GM19467 (cell line): ENCODE results near the gene PXDN.

Experiments used
- ATAC-seq: cut with Tn5 transposase; IDR thresholded peaks from one replicate; pipeline ENCODE4 v1.9.1; 2021; ENCODE audit warnings: mild to moderate bottlenecking, moderate library complexity; ENCODE audit not compliant: unreplicated experiment

The PXDN gene

DNA sequence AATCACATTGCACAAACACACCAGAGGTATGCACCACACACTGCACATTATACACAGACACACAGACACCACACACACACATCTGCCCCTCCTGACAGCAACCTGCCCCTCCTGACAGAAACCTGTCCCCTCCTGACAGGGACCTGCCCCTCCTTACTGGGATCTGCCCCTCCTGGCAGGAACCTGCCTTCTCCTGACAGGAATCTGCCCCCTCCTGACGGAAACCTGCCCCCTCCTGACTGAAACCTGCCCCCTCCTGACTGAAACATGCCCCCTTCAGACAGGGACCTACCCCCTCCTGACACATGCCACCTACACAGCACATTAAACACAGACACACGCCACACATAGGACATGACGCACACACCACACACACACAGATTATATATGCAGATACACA lies 88.9 kb downstream of the PXDN start:
- ATAC-seq = no peak

- ATAC-seq = no peak
Measured at GRCh38 chr2:1654696-1655374, 89.5 kb downstream of the PXDN start.

DNA sequence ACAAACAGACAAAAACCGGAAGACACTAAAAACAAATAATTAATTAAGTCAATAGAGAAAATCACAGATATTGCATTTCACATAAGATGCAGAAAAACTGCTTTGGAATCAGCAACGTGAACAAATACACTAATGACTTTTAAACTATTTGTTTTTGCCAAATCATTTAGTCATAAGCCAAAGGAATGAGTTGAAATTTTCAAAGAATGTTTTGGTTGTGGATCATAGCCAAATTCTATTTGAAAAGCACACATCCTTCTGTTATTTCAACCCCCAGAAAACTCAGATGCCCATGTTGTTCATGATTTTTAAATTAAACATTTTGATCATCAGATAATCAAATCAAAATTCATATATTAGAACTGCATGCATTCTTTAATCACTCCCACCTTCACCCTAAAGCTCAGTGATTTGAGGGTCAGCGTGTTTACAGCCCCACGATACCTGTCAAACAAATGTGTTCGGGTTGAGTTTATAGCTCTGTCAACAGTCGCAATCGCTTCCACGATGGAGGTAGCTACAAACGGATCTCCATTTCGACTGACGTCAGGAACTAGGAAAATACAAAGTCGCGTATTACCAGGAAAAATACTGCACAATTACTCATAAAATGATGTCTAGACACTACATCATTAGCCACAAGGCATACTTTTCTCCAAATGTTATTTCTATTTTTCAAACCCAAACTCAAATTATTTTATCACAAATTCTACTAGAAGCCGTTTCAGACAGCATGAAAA lies 90.2 kb downstream of the PXDN start:
- ATAC-seq = no peak

- no peak for ATAC-seq
Measured at GRCh38 chr2:1652034-1652790, 92.1 kb downstream of the PXDN start.

GRCh38 chr2:1651121-1652033 lies 92.9 kb downstream of the PXDN start:
- ATAC-seq = no peak

DNA sequence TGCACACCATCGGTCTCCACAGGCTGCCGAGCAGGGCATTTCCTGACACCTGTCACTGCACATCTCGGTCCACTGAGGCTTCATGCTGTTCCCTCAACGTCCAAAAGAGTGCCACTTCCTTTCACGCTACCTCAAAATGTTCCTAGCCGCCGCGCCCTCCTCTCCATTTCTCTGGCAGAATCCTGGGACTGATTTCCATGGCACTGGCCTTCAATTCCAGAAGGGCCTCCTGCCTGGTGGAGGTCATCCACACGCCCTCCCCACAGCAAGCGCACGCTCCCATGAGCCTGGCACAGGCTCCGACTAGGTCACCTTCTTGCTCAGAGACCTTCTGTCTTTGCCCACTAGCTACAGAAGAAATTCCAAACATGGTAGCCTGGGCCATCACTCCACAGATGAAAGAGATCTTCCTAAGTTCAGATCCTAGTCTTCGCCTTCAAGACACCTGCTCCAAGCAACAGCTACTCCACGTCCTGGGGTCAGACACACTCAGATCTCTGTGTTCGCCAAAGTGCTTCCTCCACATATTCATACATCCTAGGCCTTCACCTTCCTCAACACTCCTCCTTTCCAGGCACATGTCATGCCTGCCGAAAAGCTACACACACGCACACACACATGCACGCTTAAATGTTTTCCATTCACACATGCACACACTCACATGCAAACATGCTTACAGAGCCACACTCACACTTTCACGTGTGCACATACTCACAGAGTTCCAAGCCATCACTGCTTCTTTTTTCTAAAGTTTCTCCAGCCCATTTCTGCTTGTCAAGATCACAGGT lies 94.0 kb downstream of the PXDN start:
- no peak for ATAC-seq

DNA sequence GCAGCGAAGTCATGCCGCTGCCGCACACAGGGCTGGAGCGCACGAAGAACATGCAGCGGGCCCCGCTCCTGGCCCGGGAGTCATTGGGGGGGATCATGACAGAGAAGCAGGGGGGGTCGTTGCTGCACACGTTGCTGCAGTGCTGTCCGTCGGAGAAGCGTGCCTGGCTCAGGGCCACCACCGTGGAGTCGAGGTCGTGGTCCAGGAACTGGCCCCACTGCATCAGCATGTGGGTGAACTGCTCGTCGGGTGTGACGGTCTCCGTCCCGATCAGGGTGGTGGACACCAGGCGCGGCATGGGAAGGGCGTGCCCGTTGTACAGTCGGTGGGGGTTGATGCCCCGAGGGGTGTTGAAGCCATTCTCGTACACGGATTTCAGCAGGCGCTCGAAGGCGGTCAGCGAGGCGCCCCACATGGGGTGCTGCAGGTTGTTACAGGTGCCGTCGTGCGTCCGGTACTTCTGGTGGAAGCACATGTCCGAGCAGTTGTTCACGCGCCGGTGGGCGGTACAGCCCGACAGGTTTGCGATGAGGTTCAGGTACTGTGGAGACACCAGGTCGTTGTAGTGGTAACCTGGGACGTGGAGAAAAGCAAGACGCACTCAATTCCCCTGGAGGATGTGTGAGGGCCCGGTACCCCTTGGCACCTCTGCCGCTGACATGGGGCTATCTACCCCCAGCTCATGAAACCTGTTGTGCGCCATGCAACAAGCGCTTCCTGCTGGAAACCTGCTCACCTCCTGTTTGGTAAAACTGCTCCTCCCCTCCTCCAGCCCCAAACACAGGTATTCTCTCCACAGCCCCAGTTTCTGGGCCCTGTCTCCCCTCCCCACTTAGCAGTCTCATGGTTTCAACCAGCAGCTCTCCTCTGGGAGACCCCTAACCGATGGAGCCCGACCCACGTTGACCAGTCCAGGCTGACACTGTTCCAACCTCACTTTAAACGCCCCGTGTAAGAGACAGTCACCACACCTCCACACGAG lies 94.9 kb downstream of the PXDN start:
- ATAC-seq = no peak

- ATAC-seq = no peak
Measured at GRCh38 chr2:1648241-1649102, 95.8 kb downstream of the PXDN start.

DNA sequence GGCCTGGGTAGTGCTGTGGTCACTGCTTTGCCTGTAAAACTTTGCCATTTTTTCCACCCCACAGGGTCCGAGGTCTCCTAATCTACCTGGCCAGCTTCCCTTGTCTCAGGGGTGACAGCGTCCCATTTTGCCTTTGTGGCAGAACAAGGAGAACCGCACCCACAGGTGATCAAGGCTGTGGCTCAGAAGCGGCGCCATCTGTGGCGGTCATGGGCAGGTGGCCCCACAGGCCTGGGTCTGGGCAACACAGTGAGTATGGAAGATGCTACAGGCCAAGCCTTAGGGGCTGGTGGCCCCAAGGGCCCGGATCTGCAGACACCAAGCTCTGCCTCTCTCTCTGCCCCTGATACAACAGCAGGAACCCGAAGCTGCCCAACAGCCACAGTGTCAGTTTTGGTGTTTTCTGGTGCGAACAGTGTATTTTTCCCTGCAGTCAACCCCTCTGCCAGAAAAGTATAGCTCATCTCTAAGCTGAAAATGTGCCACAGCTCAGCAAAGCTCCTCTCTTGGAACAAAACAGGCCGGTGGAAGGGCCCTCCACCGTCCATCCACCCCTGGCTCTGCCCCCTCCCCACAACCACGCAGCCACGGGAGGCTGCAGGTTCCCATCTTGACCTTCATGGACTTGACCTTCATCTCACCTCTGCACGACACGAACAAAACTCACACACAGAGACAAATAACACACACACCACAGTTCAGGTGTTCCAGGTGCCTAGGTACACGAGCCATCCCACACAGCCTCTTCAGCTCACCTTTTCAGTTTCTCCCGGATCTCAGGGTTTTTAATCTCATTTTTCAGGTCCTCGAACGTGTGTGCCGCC lies 96.7 kb downstream of the PXDN start:
- ATAC-seq = no peak

GRCh38 chr2:1645761-1646476 lies 98.4 kb downstream of the PXDN start:
- ATAC-seq = no peak

GRCh38 chr2:1644427-1644826 lies 99.9 kb downstream of the PXDN start:
- ATAC-seq = no peak

DNA sequence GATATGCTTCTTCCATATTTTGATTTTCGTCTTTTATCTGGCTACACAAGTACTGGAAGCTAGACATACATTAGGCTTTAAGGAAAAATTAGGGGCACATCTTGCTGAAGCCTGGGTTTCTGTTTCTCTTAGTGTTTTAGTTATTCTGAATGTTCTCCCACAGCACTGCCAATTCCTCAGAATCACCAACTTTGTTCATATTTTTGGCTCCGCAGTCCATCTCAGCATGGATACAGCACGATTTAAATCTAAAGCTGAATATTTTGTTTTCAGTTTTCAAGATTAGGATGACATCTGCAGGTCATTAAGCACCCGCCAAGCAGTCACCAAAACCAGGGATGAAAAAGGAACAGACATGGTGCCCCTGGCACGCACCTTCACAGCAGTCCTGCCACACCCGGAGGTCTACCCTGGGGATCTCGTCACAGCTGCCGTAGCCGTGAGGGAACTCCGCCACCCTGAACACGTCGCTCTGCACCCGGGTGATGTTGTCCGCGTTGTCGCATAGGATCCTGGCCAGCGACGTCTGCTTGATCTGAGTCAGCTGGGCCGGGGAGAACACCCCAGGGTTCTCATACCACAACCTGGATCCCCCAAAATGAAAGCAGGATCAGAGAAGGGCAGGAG lies 101.2 kb downstream of the PXDN start:
- no peak for ATAC-seq

GRCh38 chr2:1642066-1642861 lies 102.1 kb downstream of the PXDN start:
- ATAC-seq = no peak

- ATAC-seq = no peak
Measured at GRCh38 chr2:1641523-1641922, 102.8 kb downstream of the PXDN start.
